ENCODE measurements around the gene F2RL3. TPM values are rescaled to one million over a fixed set of nuclear protein-coding genes. Genes with fewer than 3 reads are reported as not detected.
A peak's percentile ranks its signal among the peaks of the same experiment; 100 is the strongest.

The F2RL3 gene
- not detected for total RNA-seq
- under 1 TPM in 1 of 3 donors, not detected in 2; 0.24 TPM for polyA plus RNA-seq
- total RNA-seq: 0 reads per million in 6 experiments

GRCh38 chr19:16888629-16889365 lies at the start of gene F2RL3:
F2RL3 (plus strand) TSS chr19:16888999; CDS start chr19:16889190, 191 bp downstream.
- Mint-ChIP-seq H3K4me3 (peak within 1 kb of the TSS in 2 of 10 donors; percentile 25 to 28), H3K27ac (peak within 1 kb of the TSS in 1 of 10 donors; percentile 68)
- no peak for DNase-seq

GRCh38 chr19:16841391-16841926 lies 47.3 kb upstream of the F2RL3 start:
- POLR2A ChIA-PET: no interaction called here
- H3K4me3 Mint-ChIP-seq: no peak overlapping the region
- H3K27ac Mint-ChIP-seq: no peak overlapping the region
- H3K4me1 Mint-ChIP-seq: peaks cover 2 to 16% (median 13%) of the 10 kb centered on the region in 4 donors
- DNase-seq: peak in 1 of 10 donors; percentile 14
- peaks cover 0 to 85% (median 23%) of the 10 kb centered on the region in 3 donors for H3K36me3 Mint-ChIP-seq
- ATAC-seq: no peak
- no peaks in the 10 kb centered on the region for H3K27me3 Mint-ChIP-seq
- H3K9me3 Mint-ChIP-seq: no peaks in the 10 kb centered on the region

More at GRCh38 chr19:16888629-16889365, at the start of gene F2RL3:
- Mint-ChIP-seq H3K9me3 (peaks cover 0 to 8% (median 0%) of the 10 kb centered on the region in 9 donors), H3K36me3 (no peaks in the 10 kb centered on the region), H3K4me1 (peaks cover 10 to 27% (median 19%) of the 10 kb centered on the region in 4 donors), H3K27me3 (peaks cover 0 to 38% (median 2%) of the 10 kb centered on the region in 5 donors)
- POLR2A ChIA-PET: no interaction called here
- ATAC-seq: peak in 1 of 2 donors; percentile 25

GRCh38 chr19:16846901-16847300 lies 41.9 kb upstream of the F2RL3 start:
- POLR2A ChIA-PET: no interaction called here
- Mint-ChIP-seq H3K27ac (no peak overlapping the region), H3K9me3 (no peaks in the 10 kb centered on the region), H3K36me3 (peaks cover 0 to 95% (median 26%) of the 10 kb centered on the region in 3 donors), H3K4me3 (no peak overlapping the region), H3K27me3 (no peaks in the 10 kb centered on the region), H3K4me1 (peaks cover 0 to 5% (median under 1%) of the 10 kb centered on the region in 4 donors)
- ATAC-seq: no peak
- no peak for DNase-seq

- POLR2A ChIA-PET: no interaction called here
- no peak for ATAC-seq
- DNase-seq: no peak
- Mint-ChIP-seq H3K27ac (no peak overlapping the region), H3K4me1 (peaks cover 0 to 5% (median under 1%) of the 10 kb centered on the region in 4 donors), H3K27me3 (no peaks in the 10 kb centered on the region), H3K4me3 (no peak overlapping the region), H3K9me3 (no peaks in the 10 kb centered on the region), H3K36me3 (peaks cover 0 to 95% (median 23%) of the 10 kb centered on the region in 3 donors)
Observed at GRCh38 chr19:16847430-16847829, 41.4 kb upstream of the F2RL3 start.

- DNase-seq (no peak), ATAC-seq (no peak)
- Mint-ChIP-seq H3K36me3 (peaks cover 0 to 93% (median 21%) of the 10 kb centered on the region in 3 donors), H3K27me3 (no peaks in the 10 kb centered on the region), H3K4me3 (no peak overlapping the region), H3K4me1 (peaks cover 0 to 1% (median 0%) of the 10 kb centered on the region in 4 donors), H3K9me3 (no peaks in the 10 kb centered on the region), H3K27ac (peak overlapping the region in 1 of 10 donors; percentile 18)
- POLR2A ChIA-PET: no interaction called here
Observed at GRCh38 chr19:16849168-16849567, 39.6 kb upstream of the F2RL3 start.

- peaks cover 0 to 93% (median 23%) of the 10 kb centered on the region in 3 donors for H3K36me3 Mint-ChIP-seq
- POLR2A ChIA-PET: no interaction called here
- H3K9me3 Mint-ChIP-seq: no peaks in the 10 kb centered on the region
- H3K27ac Mint-ChIP-seq: peak overlapping the region in 1 of 10 donors; percentile 52
- no peaks in the 10 kb centered on the region for H3K27me3 Mint-ChIP-seq
- no peaks in the 10 kb centered on the region for H3K4me1 Mint-ChIP-seq
- H3K4me3 Mint-ChIP-seq: no peak overlapping the region
- ATAC-seq (no peak), DNase-seq (no peak)
Observed at GRCh38 chr19:16850133-16850532, 38.7 kb upstream of the F2RL3 start.

GRCh38 chr19:16851031-16851712 lies 37.6 kb upstream of the F2RL3 start:
- POLR2A ChIA-PET: no interaction called here
- Mint-ChIP-seq H3K4me1 (no peaks in the 10 kb centered on the region), H3K36me3 (peaks cover 0 to 91% (median 20%) of the 10 kb centered on the region in 3 donors), H3K27me3 (no peaks in the 10 kb centered on the region), H3K9me3 (no peaks in the 10 kb centered on the region), H3K4me3 (no peak overlapping the region), H3K27ac (no peak overlapping the region)
- ATAC-seq: no peak
- no peak for DNase-seq

- no peak overlapping the region for H3K27ac Mint-ChIP-seq
- H3K36me3 Mint-ChIP-seq: peaks cover 0 to 83% (median 14%) of the 10 kb centered on the region in 3 donors
- POLR2A ChIA-PET: interaction anchor here (0.5 kb wide), 1 partner anchor 310 kb away, joined by 7 read pairs; no protein-coding TSS in a partner anchor
Observed at GRCh38 chr19:16853066-16853465, 35.7 kb upstream of the F2RL3 start.

GRCh38 chr19:16856091-16856490 lies 32.7 kb upstream of the F2RL3 start:
- Mint-ChIP-seq H3K27me3 (no peaks in the 10 kb centered on the region), H3K4me3 (no peak overlapping the region), H3K27ac (peak overlapping the region in 2 of 10 donors; percentile 13 to 34), H3K9me3 (no peaks in the 10 kb centered on the region), H3K4me1 (peaks cover 0 to 2% (median 0%) of the 10 kb centered on the region in 4 donors), H3K36me3 (peaks cover 0 to 61% (median 12%) of the 10 kb centered on the region in 3 donors)
- DNase-seq: no peak
- no peak for ATAC-seq
- POLR2A ChIA-PET: no interaction called here

More at GRCh38 chr19:16853066-16853465, 35.7 kb upstream of the F2RL3 start:
- ATAC-seq: no peak
- no peak for DNase-seq
- Mint-ChIP-seq H3K4me3 (no peak overlapping the region), H3K27me3 (no peaks in the 10 kb centered on the region), H3K9me3 (no peaks in the 10 kb centered on the region), H3K4me1 (no peaks in the 10 kb centered on the region)

- Mint-ChIP-seq H3K9me3 (no peaks in the 10 kb centered on the region), H3K27me3 (no peaks in the 10 kb centered on the region), H3K4me1 (peaks cover 0 to 4% (median under 1%) of the 10 kb centered on the region in 4 donors), H3K27ac (peak overlapping the region in 1 of 10 donors; percentile 27), H3K36me3 (peaks cover 0 to 55% (median 16%) of the 10 kb centered on the region in 3 donors), H3K4me3 (no peak overlapping the region)
- DNase-seq: no peak
- ATAC-seq: no peak
- POLR2A ChIA-PET: no interaction called here
Observed at GRCh38 chr19:16859626-16860025, 29.2 kb upstream of the F2RL3 start.

- ATAC-seq: no peak
Observed at GRCh38 chr19:16860118-16860517, 28.7 kb upstream of the F2RL3 start.

GRCh38 chr19:16861011-16861410 lies 27.8 kb upstream of the F2RL3 start:
- H3K27me3 Mint-ChIP-seq: no peaks in the 10 kb centered on the region
- peaks cover 0 to 50% (median 15%) of the 10 kb centered on the region in 3 donors for H3K36me3 Mint-ChIP-seq
- no peak for ATAC-seq
- H3K9me3 Mint-ChIP-seq: no peaks in the 10 kb centered on the region
- POLR2A ChIA-PET: interaction anchor here (0.7 kb wide), 1 partner anchor 314 kb away, joined by 6 read pairs; no protein-coding TSS in a partner anchor
- peak overlapping the region in 1 of 10 donors; percentile 69 for H3K27ac Mint-ChIP-seq
- no peak overlapping the region for H3K4me3 Mint-ChIP-seq
- peaks cover 0 to 4% (median under 1%) of the 10 kb centered on the region in 4 donors for H3K4me1 Mint-ChIP-seq
- DNase-seq: no peak

More at GRCh38 chr19:16860118-16860517, 28.7 kb upstream of the F2RL3 start:
- no peak for DNase-seq
- POLR2A ChIA-PET: no interaction called here
- Mint-ChIP-seq H3K9me3 (no peaks in the 10 kb centered on the region), H3K36me3 (peaks cover 0 to 51% (median 12%) of the 10 kb centered on the region in 3 donors), H3K27ac (no peak overlapping the region), H3K4me3 (no peak overlapping the region), H3K4me1 (peaks cover 0 to 4% (median under 1%) of the 10 kb centered on the region in 4 donors), H3K27me3 (no peaks in the 10 kb centered on the region)

Measured in naive thymus-derived CD8-positive, alpha-beta T cell (primary cell).